Aorta (tissue), 5 donors: ENCODE data around the gene ZNF180. TPM values are rescaled to one million over a fixed set of nuclear protein-coding genes. Genes with fewer than 3 reads are reported as not detected.
"Not testable (repeated sequence)": the region's sequence is repeated elsewhere in the genome, so short reads cannot be mapped to it uniquely, and the experiment has no call there.

Source experiments
- ATAC-seq: fragments of 200-7000 bp; cut with Tn5 transposase; one replicate; pipeline ENCODE4 v1.9.1; 2022; ENCODE audit warnings: moderate library complexity; ENCODE audit not compliant: low FRiP score
- DNase-seq, 2 donors: peaks; one replicate each; pipeline ENCODE4 v3.0.0-alpha.2; 2020
- H3K27ac ChIP-seq, 2 donors: one replicate each; pipeline ENCODE4 v1.5.1; 2013; ENCODE audit warnings: low read length in 2 of 2, mild to moderate bottlenecking in 2 of 2, moderate library complexity in 2 of 2, control low read depth in 1 of 2, inconsistent platforms in 1 of 2, low read depth in 1 of 2
- H3K27me3 ChIP-seq, 2 donors: one replicate each; pipeline ENCODE4 v1.6.1; 2013; ENCODE audit warnings: control low read depth in 1 of 2, low read length in 1 of 2, mild to moderate bottlenecking in 1 of 2, moderate library complexity in 1 of 2; ENCODE audit not compliant: insufficient read depth in 2 of 2, control insufficient read depth in 1 of 2
- H3K36me3 ChIP-seq, 2 donors: one replicate each; pipeline ENCODE4 v1.6.1; 2013; ENCODE audit warnings: control low read depth in 1 of 2, low read length in 1 of 2, mild to moderate bottlenecking in 1 of 2; ENCODE audit not compliant: insufficient read depth in 2 of 2, control insufficient read depth in 1 of 2
- H3K4me1 ChIP-seq, 2 donors: one replicate each; pipeline ENCODE4 v1.6.1; 2013; ENCODE audit warnings: low read length in 2 of 2, control low read depth in 1 of 2, mild to moderate bottlenecking in 1 of 2, moderate library complexity in 1 of 2; ENCODE audit not compliant: insufficient read depth in 2 of 2, control insufficient read depth in 1 of 2
- H3K4me3 ChIP-seq, 2 donors: one replicate each; pipeline ENCODE4 v1.5.1; 2013; ENCODE audit warnings: low read length in 2 of 2, control low read depth in 1 of 2, mild to moderate bottlenecking in 1 of 2
- H3K9me3 ChIP-seq: one replicate; pipeline ENCODE4 v1.6.1; 2013; ENCODE audit warnings: mild to moderate bottlenecking, low read length; ENCODE audit not compliant: control insufficient read depth
- WGBS, 2 donors: extraction: QIAGEN DNeasy Blood & Tissue Kit; methylation state at CpG; one replicate each; pipeline ENCODE4 v1.1.7; 2013; 5-methylcytosine and 5-hydroxymethylcytosine counted together
- intact Hi-C, 2 donors: fragments of 100-400 bp; cut with DNase I; formaldehyde crosslinking; loops; one replicate each; pipeline versions ENCODE4 v1.14.2 to v1.15.0; 2022
- polyA plus RNA-seq, 2 donors: library from polyadenylated mRNA; stranded (reverse); fragments of 200-250 nt; gene quantifications; one replicate each; pipeline ENCODE4 v1.2.3, GENCODE V29; 2013
- total RNA-seq, 2 donors: library from RNA; stranded (reverse); fragmentation: NEBNext Ultra II Directional; extraction: Animal tissue kit (Norgen Biotek cat#: 25700); gene quantifications; one replicate each; pipeline ENCODE4 v1.2.1, GENCODE V29; 2021
- donor health status: healthy with polysubstance abuse.
- donor health status: Bipolar disorder and iron deficiency.
- donor health status: DM: no; HTN: no; CAD: no.
- donor health status: DM: no; HTN: no; CAD: no.
- donor health status: DM: yes; HTN: yes; CAD: no.

ZNF180 gene
- total and polyA plus RNA-seq, 4 donors = 2.6 to 7.7 (median 3.7) TPM

GRCh38 chr19:44462600-44463286 lies 37.6 kb downstream of the ZNF180 start:
- H3K27ac ChIP-seq, H3K4me3 ChIP-seq, H3K4me1 ChIP-seq, ATAC-seq, DNase-seq, H3K36me3 ChIP-seq, intact Hi-C loops, H3K27me3 ChIP-seq: not testable (repeated sequence)
- peaks cover 15% of the 10 kb centered on the region for H3K9me3 ChIP-seq
- WGBS, 2 donors = 45% methylated on average over 3 of the region's 3 CpGs

DNA sequence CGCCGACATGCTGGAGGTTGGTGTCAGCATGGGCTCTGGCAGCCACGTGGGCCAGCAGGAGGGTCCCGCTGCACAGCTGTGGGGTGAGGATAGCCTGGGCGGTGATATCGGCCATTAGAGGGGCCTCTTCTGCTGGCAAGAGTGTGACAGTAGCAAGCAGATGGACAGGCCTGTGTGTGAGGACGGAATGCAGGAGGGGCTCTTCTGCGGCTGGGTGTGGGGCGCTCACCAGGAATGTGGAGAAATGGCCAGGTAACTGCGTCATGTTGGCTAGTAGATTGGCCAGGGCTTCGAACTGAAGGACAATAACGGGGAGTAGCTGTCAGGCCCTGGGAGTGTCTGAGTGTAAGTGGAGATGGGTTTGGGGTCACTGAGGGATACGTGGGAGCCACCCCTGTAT lies 44.3 kb downstream of the ZNF180 start:
- 87% methylated on average over 10 of the region's 13 CpGs; no CpG with 5 or more reads in 1 of the 2 donors for WGBS, 2 donors
- ATAC-seq, H3K4me3 ChIP-seq, H3K36me3 ChIP-seq, H3K27me3 ChIP-seq, intact Hi-C loops, DNase-seq, H3K27ac ChIP-seq, H3K4me1 ChIP-seq: not testable (repeated sequence)
- H3K9me3 ChIP-seq = peaks cover 16% of the 10 kb centered on the region

GRCh38 chr19:44455100-44455499 lies 45.2 kb downstream of the ZNF180 start:
- Histone ChIP-seq H3K27ac (no peak overlapping the region), H3K4me1 (no peaks in the 10 kb centered on the region), H3K36me3 (no peaks in the 10 kb centered on the region), H3K27me3 (no peaks in the 10 kb centered on the region), H3K4me3 (no peak overlapping the region), H3K9me3 (peaks cover 19% of the 10 kb centered on the region)
- DNase-seq (no peak), ATAC-seq (no peak)
- 52 to 76% methylated on average over 4 of the region's 4 CpGs for WGBS, 2 donors
- intact Hi-C loops = no loop called here

- WGBS, 2 donors = 86 to 89% methylated on average over 4 of the region's 4 CpGs
- H3K27me3 ChIP-seq = no peaks in the 10 kb centered on the region
- no peak overlapping the region for H3K27ac ChIP-seq
- ATAC-seq = no peak
- H3K4me1 ChIP-seq = no peaks in the 10 kb centered on the region
- no peak overlapping the region for H3K4me3 ChIP-seq
- H3K9me3 ChIP-seq = peaks cover 18% of the 10 kb centered on the region
- intact Hi-C loops = no loop called here
- no peak for DNase-seq
- H3K36me3 ChIP-seq = no peaks in the 10 kb centered on the region
These were observed 48.0 kb downstream of the ZNF180 start for GRCh38 chr19:44452367-44452766.

- Histone ChIP-seq H3K36me3 (no peaks in the 10 kb centered on the region), H3K9me3 (peaks cover 15% of the 10 kb centered on the region), H3K4me1 (no peaks in the 10 kb centered on the region), H3K4me3 (no peak overlapping the region), H3K27me3 (no peaks in the 10 kb centered on the region), H3K27ac (no peak overlapping the region)
- DNase-seq (no peak), ATAC-seq (no peak)
- intact Hi-C loops = no loop called here
- 91% methylated on average over 18 of the region's 18 CpGs for WGBS, 2 donors
These were observed 48.6 kb downstream of the ZNF180 start for GRCh38 chr19:44451687-44452086.

DNA sequence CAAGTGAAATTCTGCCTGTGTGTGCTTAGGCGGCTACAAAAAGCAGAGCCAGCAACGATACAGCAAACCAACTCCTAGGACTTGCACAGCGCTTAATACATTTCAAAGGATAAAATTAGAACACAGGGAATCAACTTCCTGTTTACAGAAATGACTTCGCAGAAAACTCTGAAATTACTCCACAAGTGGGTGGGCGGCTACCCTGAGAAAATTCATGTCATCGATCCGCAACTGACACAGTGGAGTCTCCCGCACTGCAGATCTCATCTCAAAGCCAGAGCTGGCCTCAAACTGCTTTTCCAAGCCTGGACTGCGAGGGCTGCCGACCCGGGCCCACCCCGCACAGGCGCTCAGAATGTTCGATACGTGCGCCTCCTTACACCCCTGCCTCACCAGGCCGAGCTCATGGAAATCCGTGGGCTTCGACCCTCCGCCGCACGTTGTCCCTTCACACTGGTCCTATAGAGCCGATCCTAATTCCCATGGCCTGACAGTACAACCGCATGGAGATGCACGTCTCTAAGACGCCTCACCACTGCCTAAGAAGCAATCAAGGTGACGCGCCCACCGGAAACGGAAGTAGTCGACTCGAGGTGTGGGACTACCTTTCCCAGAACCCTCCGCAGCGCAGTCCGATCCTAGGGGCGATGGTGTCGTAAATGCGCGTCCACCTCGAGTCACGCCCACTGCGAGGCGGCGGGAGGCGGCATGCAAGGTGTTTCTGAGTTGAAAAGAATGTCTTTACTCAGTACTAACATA lies 52.2 kb downstream of the ZNF180 start, which contains the start of gene ZNF229:
ZNF229 (minus strand) TSS at position 557 of the 759 bp plus-strand sequence. CDS start 5,625 bp downstream, outside the sequence.
- Histone ChIP-seq H3K27me3 (no peaks in the 10 kb centered on the region), H3K4me3 (peak within 1 kb of the TSS; percentile 30 to 77), H3K4me1 (no peaks in the 10 kb centered on the region), H3K9me3 (peaks cover 29% of the 10 kb centered on the region), H3K27ac (no peak within 1 kb of the TSS), H3K36me3 (peaks cover 6 to 9% of the 10 kb centered on the region in 2 donors)
- peak; percentile 92 to 95 for DNase-seq
- peak; percentile 79 for ATAC-seq
- WGBS, 2 donors = 2% methylated on average over 45 of the region's 45 CpGs
- intact Hi-C loops = no loop called here

DNA sequence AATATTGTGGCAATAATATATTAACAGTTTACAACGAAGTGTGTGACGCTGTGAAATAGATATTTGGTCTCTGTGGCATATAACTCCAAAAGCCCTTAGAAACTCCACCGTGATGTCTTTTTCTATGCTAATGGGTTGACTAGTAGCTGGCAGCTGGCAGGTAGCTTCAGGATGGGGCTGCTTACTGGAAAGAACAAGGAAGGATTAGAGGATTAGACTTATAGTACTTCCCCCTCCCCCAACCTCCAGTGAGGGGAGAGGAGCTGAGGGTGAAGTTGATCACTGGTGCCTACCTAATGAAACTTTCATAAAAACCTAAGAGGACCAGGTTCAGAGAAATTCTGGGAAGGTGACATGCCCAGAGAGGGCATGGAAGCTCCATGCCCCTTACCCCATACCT lies 61.9 kb downstream of the ZNF180 start:
- no peak overlapping the region for H3K4me3 ChIP-seq
- no peaks in the 10 kb centered on the region for H3K4me1 ChIP-seq
- no peak overlapping the region for H3K27ac ChIP-seq
- no peak for ATAC-seq
- 97% methylated on average over 3 of the region's 3 CpGs for WGBS, 2 donors
- no peak for DNase-seq
- intact Hi-C loops = no loop called here
- H3K27me3 ChIP-seq = no peaks in the 10 kb centered on the region
- H3K36me3 ChIP-seq = peaks cover 24 to 31% of the 10 kb centered on the region in 2 donors
- peaks cover 32% of the 10 kb centered on the region for H3K9me3 ChIP-seq

DNA sequence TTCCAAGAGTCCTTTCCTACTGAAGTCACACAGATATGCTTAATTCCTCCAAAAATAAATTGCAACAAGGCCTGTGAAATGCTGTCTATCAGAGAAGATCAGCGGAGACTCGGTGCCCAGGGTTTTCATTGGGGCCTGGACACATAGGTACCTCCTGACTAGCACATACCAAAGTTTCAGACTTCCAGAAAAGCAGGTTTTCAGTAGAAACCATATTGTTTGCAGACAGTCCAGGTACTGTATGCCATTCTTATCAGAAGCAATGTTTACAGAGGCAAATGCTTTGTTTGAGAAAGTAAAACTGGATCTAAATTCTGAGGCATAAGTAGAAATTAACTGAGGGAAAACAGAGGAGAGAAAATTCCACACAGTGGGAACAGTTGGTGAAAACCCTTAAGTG lies 64.9 kb downstream of the ZNF180 start:
- Histone ChIP-seq H3K4me1 (no peaks in the 10 kb centered on the region), H3K36me3 (peaks cover 28 to 31% of the 10 kb centered on the region in 2 donors), H3K4me3 (no peak overlapping the region), H3K9me3 (peaks cover 35% of the 10 kb centered on the region), H3K27ac (no peak overlapping the region), H3K27me3 (no peaks in the 10 kb centered on the region)
- intact Hi-C loops = no loop called here
- 99 to 100% methylated on average over 2 of the region's 2 CpGs for WGBS, 2 donors
- DNase-seq = no peak
- no peak for ATAC-seq

- WGBS, 2 donors = 87 to 90% methylated on average over 1 of the region's 1 CpG
- ATAC-seq = no peak
- H3K36me3 ChIP-seq = peaks cover 25 to 38% of the 10 kb centered on the region in 2 donors
- H3K4me3 ChIP-seq = no peak overlapping the region
- no peak overlapping the region for H3K27ac ChIP-seq
- intact Hi-C loops = no loop called here
- no peaks in the 10 kb centered on the region for H3K4me1 ChIP-seq
- peaks cover 47% of the 10 kb centered on the region for H3K9me3 ChIP-seq
- H3K27me3 ChIP-seq = no peaks in the 10 kb centered on the region
- DNase-seq = no peak
These were observed 69.4 kb downstream of the ZNF180 start for GRCh38 chr19:44430956-44431355.
